H1 (cell line): ENCODE results near the gene FLCN. TPM values are rescaled to one million over a fixed set of nuclear protein-coding genes. Genes with fewer than 3 reads are reported as not detected.
A peak's percentile ranks its signal among the peaks of the same experiment; 100 is the strongest.

Source experiments
- CTCF ChIA-PET: fragments of 300-600 bp; sonication (Branson Sonifier 250); formaldehyde crosslinking; loops from one replicate; lab custom pipeline; 2021; ENCODE audit not compliant: partially characterized antibody; lab: Charles Lee
- POLR2A ChIA-PET: fragments of 300-600 bp; sonication (Branson Sonifier 250); formaldehyde crosslinking; loops from one replicate; lab custom pipeline; 2021; ENCODE audit warnings: inconsistent platforms; ENCODE audit not compliant: partially characterized antibody; lab: Charles Lee
- DNase-seq, 2 experiments: peaks; one replicate each; pipeline versions ENCODE4 v3.0.0 to v3.0.0-alpha.2; 2010 to 2022; ENCODE audit warnings: low spot score in 2 of 2, low read depth in 1 of 2, mixed read lengths in 1 of 2
- FAIRE-seq: peaks from 2 replicates; lab custom pipeline; 2011; peaks lifted over from hg19 to GRCh38; lab: Jason Lieb, UNC
- H2AFZ ChIP-seq: 2 replicates; pipeline ENCODE4 v1.8.1; 2012; ENCODE audit warnings: low read length, inconsistent platforms
- H2AK5ac ChIP-seq: 2 replicates; pipeline ENCODE4 v1.6.1; 2013; ENCODE audit warnings: low read depth, low read length
- H2BK120ac ChIP-seq: replicated peaks from 2 replicates; pipeline ENCODE3; 2013; ENCODE audit warnings: low read depth, low read length, inconsistent platforms
- H2BK12ac ChIP-seq: 2 replicates; pipeline ENCODE4 v1.6.1; 2013; ENCODE audit warnings: low read depth, low read length
- H2BK15ac ChIP-seq: 2 replicates; pipeline ENCODE4 v1.6.1; 2013; ENCODE audit warnings: low read length
- H2BK20ac ChIP-seq: 2 replicates; pipeline ENCODE4 v1.6.1; 2013; ENCODE audit warnings: low read length
- H2BK5ac ChIP-seq: 2 replicates; pipeline ENCODE4 v1.6.1; 2013; ENCODE audit warnings: low read depth, low read length
- H3K14ac ChIP-seq: 2 replicates; pipeline ENCODE4 v1.6.1; 2013; ENCODE audit warnings: inconsistent platforms; ENCODE audit not compliant: insufficient read length
- H3K18ac ChIP-seq: 2 replicates; pipeline ENCODE4 v1.6.1; 2013; ENCODE audit warnings: low read length; ENCODE audit errors: extremely low read depth
- H3K23ac ChIP-seq: 2 replicates; pipeline ENCODE4 v1.6.1; 2013; ENCODE audit warnings: inconsistent platforms; ENCODE audit not compliant: insufficient read length
- H3K23me2 ChIP-seq: 2 replicates; pipeline ENCODE4 v1.6.1; 2013; ENCODE audit warnings: low read depth, low read length
- H3K27ac ChIP-seq: 2 replicates; pipeline ENCODE4 v1.6.1; 2011; ENCODE audit warnings: low read depth, low read length, inconsistent platforms
- H3K27me3 ChIP-seq, 4 experiments: replicated peaks in 1 of 4; 1 replicate in 1 of 4; 2 replicates in 3 of 4; pipeline versions ENCODE4 v1.6.1 to v1.8.1; 2011 to 2013; ENCODE audit warnings: low read length in 3 of 4, mild to moderate bottlenecking in 3 of 4, inconsistent platforms in 2 of 4, mixed read lengths in 2 of 4, moderate library complexity in 1 of 4; ENCODE audit not compliant: control insufficient read depth in 3 of 4, insufficient read depth in 3 of 4; ENCODE audit errors: extremely low read depth in 1 of 4
- H3K36me3 ChIP-seq, 4 experiments: 2 replicates each; pipeline versions ENCODE4 v1.6.1 to v1.8.1; 2011 to 2013; ENCODE audit warnings: mild to moderate bottlenecking in 4 of 4, low read length in 3 of 4, moderate library complexity in 2 of 4, control low read depth in 1 of 4, inconsistent platforms in 1 of 4; ENCODE audit not compliant: insufficient read depth in 4 of 4, control insufficient read depth in 2 of 4
- H3K4ac ChIP-seq: replicated peaks from 2 replicates; pipeline ENCODE3; 2013; ENCODE audit warnings: low read length, low read depth, mixed read lengths, inconsistent platforms; ENCODE audit not compliant: insufficient read length
- H3K4me1 ChIP-seq, 4 experiments: replicated peaks in 1 of 4; 1 replicate in 1 of 4; 2 replicates in 3 of 4; pipeline versions ENCODE4 v1.6.1 to v1.8.1; 2011 to 2013; ENCODE audit warnings: low read length in 3 of 4, inconsistent platforms in 2 of 4, mixed read lengths in 1 of 4; ENCODE audit not compliant: insufficient read depth in 4 of 4, control insufficient read depth in 3 of 4
- H3K4me2 ChIP-seq, 2 experiments: 2 replicates each; pipeline versions ENCODE4 v1.6.1 to v1.8.1; 2011 to 2013; ENCODE audit warnings: low read depth in 2 of 2, low read length in 2 of 2, control low read depth in 1 of 2, inconsistent platforms in 1 of 2, mild to moderate bottlenecking in 1 of 2; ENCODE audit not compliant: insufficient read depth in 1 of 2
- H3K4me3 ChIP-seq, 4 experiments: fragments of 200-600, 300-600 bp in 1 of 4; sonication (generic), shearing (Covaris generic), sonication (Bioruptor Twin) in 1 of 4; 2 replicates each; pipeline versions ENCODE4 v1.5.1 to v1.8.1; 2011 to 2016; ENCODE audit warnings: low read length in 4 of 4, low read depth in 3 of 4, control low read depth in 2 of 4, inconsistent platforms in 2 of 4, mild to moderate bottlenecking in 2 of 4, mixed read lengths in 1 of 4, moderate library complexity in 1 of 4; ENCODE audit not compliant: insufficient read depth in 2 of 4; ENCODE audit errors: extremely low read depth in 1 of 4
- H3K56ac ChIP-seq: replicated peaks from 2 replicates; pipeline ENCODE3; 2013; ENCODE audit warnings: low read depth, mild to moderate bottlenecking, mixed read lengths, low read length, inconsistent platforms; ENCODE audit not compliant: insufficient read length
- H3K79me1 ChIP-seq: 2 replicates; pipeline ENCODE4 v1.6.1; 2013; ENCODE audit warnings: low read depth, low read length, control low read depth
- H3K79me2 ChIP-seq, 2 experiments: 2 replicates each; pipeline versions ENCODE4 v1.6.1 to v1.8.1; 2012 to 2013; ENCODE audit warnings: low read length in 2 of 2, mild to moderate bottlenecking in 2 of 2, inconsistent platforms in 1 of 2; ENCODE audit not compliant: insufficient read depth in 2 of 2, control insufficient read depth in 1 of 2
- H3K9ac ChIP-seq, 4 experiments: replicated peaks in 1 of 4; 1 replicate in 1 of 4; 2 replicates in 3 of 4; pipeline versions ENCODE4 v1.6.1 to v1.8.1; 2011 to 2013; ENCODE audit warnings: low read depth in 3 of 4, low read length in 3 of 4, control low read depth in 2 of 4, mild to moderate bottlenecking in 2 of 4, moderate library complexity in 2 of 4, inconsistent platforms in 1 of 4; ENCODE audit errors: extremely low read depth in 1 of 4
- H3K9me3 ChIP-seq, 2 experiments: 2 replicates each; pipeline versions ENCODE4 v1.6.1 to v1.8.1; 2012 to 2013; ENCODE audit warnings: mild to moderate bottlenecking in 2 of 2, moderate library complexity in 2 of 2, control low read depth in 1 of 2, inconsistent platforms in 1 of 2, low read depth in 1 of 2, low read length in 1 of 2, mixed read lengths in 1 of 2; ENCODE audit not compliant: insufficient read depth in 2 of 2
- H4K20me1 ChIP-seq, 2 experiments: replicated peaks in 1 of 2; 2 replicates each; pipeline versions ENCODE3 to v1.8.1; 2011 to 2013; ENCODE audit warnings: inconsistent platforms in 2 of 2, low read length in 2 of 2, mild to moderate bottlenecking in 1 of 2; ENCODE audit not compliant: insufficient read depth in 2 of 2, control insufficient read depth in 1 of 2
- H4K5ac ChIP-seq: 2 replicates; pipeline ENCODE4 v1.6.1; 2013; ENCODE audit warnings: low read length, low read depth, mixed read lengths, inconsistent platforms; ENCODE audit not compliant: insufficient read length
- H4K8ac ChIP-seq: 2 replicates; pipeline ENCODE4 v1.8.0; 2013; ENCODE audit warnings: mild to moderate bottlenecking, moderate library complexity, low read length, inconsistent platforms; ENCODE audit not compliant: insufficient read depth; ENCODE audit errors: extremely low read depth
- H4K91ac ChIP-seq: replicated peaks from 2 replicates; pipeline ENCODE3; 2013; ENCODE audit warnings: low read length, mixed read lengths, inconsistent platforms; ENCODE audit not compliant: insufficient read length
- CREB1 ChIP-seq: IDR thresholded peaks from 2 replicates; pipeline ENCODE4 v1.6.1; 2012; ENCODE audit warnings: inconsistent platforms
- EP300 ChIP-seq, 2 experiments: IDR thresholded peaks; 1 replicate in 1 of 2; 2 replicates in 1 of 2; pipeline ENCODE4 v1.6.1; 2011 to 2012; ENCODE audit warnings: low read depth in 2 of 2, low read length in 2 of 2, mild to moderate bottlenecking in 2 of 2, borderline replicate concordance in 1 of 2, inconsistent platforms in 1 of 2, moderate library complexity in 1 of 2
- HDAC6 ChIP-seq: IDR thresholded peaks from one replicate; pipeline ENCODE4 v1.7.1; 2012; ENCODE audit warnings: low read depth, mild to moderate bottlenecking, inconsistent platforms, low read length, moderate library complexity
- PHF8 ChIP-seq: fragments of 200-600 bp; sonication (generic); conservative IDR thresholded peaks from 2 replicates; pipeline ENCODE4 v1.7.1; 2012; ENCODE audit warnings: low read depth, mild to moderate bottlenecking, inconsistent platforms, low read length, moderate library complexity
- WGBS, 2 experiments: shearing (Covaris generic) in 1 of 2; methylation state at CpG; one replicate each; pipeline versions ENCODE4 v1.1.6 to v1.1.7; 2013 to 2015; ENCODE audit warnings: low lambda C conversion rate in 2 of 2, mixed read lengths in 2 of 2, inconsistent platforms in 1 of 2, low coverage in 1 of 2, missing lambda C conversion rate in 1 of 2; ENCODE audit not compliant: insufficient replicate concordance in 2 of 2, insufficient coverage in 1 of 2, insufficient read length in 1 of 2; ENCODE audit errors: extremely low coverage in 1 of 2, missing lambda C conversion rate in 1 of 2; 5-methylcytosine and 5-hydroxymethylcytosine counted together
- polyA plus RNA-seq, 7 experiments: library from polyadenylated mRNA; depleted of rRNA in 3 of 7; stranded (reverse) in 5 of 7; unstranded in 2 of 7; fragments of >200 nt in 5 of 7; fragments of 200-250 nt in 2 of 7; gene quantifications; 1 replicate in 5 of 7; 2 replicates in 1 of 7; 4 replicates in 1 of 7; pipeline versions ENCODE4 v1.2.1 to v1.2.3, GENCODE V29; 2011 to 2013; ENCODE audit warnings: missing spikeins in 2 of 7, mixed read lengths in 2 of 7
- total RNA-seq: library from RNA; stranded (reverse); fragmentation: NEBNext Ultra II Directional; extraction: Animal tissue kit (Norgen Biotek cat#: 25700); gene quantifications from 2 replicates; pipeline ENCODE4 v1.2.1, GENCODE V29; 2021
- TF ChIP-seq, protein P1 (sequence below), 3 experiments: IDR thresholded peaks; 1 replicate in 2 of 3; 2 replicates in 1 of 3; pipeline versions ENCODE4 v1.5.1 to v1.6.1; 2011; ENCODE audit warnings: low read length in 3 of 3, mild to moderate bottlenecking in 3 of 3, inconsistent platforms in 2 of 3, low read depth in 1 of 3, moderate library complexity in 1 of 3; ENCODE audit not compliant: insufficient read depth in 1 of 3; ENCODE audit errors: control extremely low read depth in 1 of 3

The FLCN gene
- total and polyA plus RNA-seq, 2 of the 8 experiments (the other 6 are each of a cell fraction or from before 2014, with no cell fraction given) = 15.6 to 34.6 TPM

- H3K4me1 ChIP-seq = no peaks in the 10 kb centered on the region; a peak in 1 of 7 replicates
- H4K8ac ChIP-seq = no peak overlapping the region
- no peak overlapping the region for H3K14ac ChIP-seq
- POLR2A ChIA-PET = interaction anchor here (0.8 to 1.0 kb wide), 2 partner anchors 11 to 64 kb away, joined by 3 to 5 read pairs; no protein-coding TSS in a partner anchor
- H3K23me2 ChIP-seq = no peaks in the 10 kb centered on the region
- WGBS, 2 experiments = 93% methylated on average over 16 of the region's 16 CpGs; no CpG with 5 or more reads in 1 of the 2 experiments
- no peak overlapping the region for H3K23ac ChIP-seq
- H2BK20ac ChIP-seq = no peak overlapping the region
- no peak overlapping the region for H3K4me2 ChIP-seq
- H3K36me3 ChIP-seq = peaks cover 16 to 67% (median 52%) of the 10 kb centered on the region in 4 experiments; a peak in 7 of 8 replicates
- no peak overlapping the region for H3K4ac ChIP-seq
- FAIRE-seq (no peak), DNase-seq (no peak)
- H2BK120ac ChIP-seq = no peak overlapping the region
- no peak overlapping the region for H2BK12ac ChIP-seq
- H3K9me3 ChIP-seq = no peaks in the 10 kb centered on the region
- H2AK5ac ChIP-seq = no peak overlapping the region
- H2BK15ac ChIP-seq = no peak overlapping the region
- no peaks in the 10 kb centered on the region; the same call in 1 of the 2 replicates for H3K79me1 ChIP-seq
- H4K91ac ChIP-seq = no peak overlapping the region
- H3K79me2 ChIP-seq = no peaks in the 10 kb centered on the region; a peak in 1 of 4 replicates
- H4K20me1 ChIP-seq = peaks cover 2 to 8% of the 10 kb centered on the region in 2 experiments
- H2BK5ac ChIP-seq = no peak overlapping the region
- H3K27ac ChIP-seq = no peak overlapping the region
- H3K4me3 ChIP-seq = no peak overlapping the region
- no peak overlapping the region for H3K18ac ChIP-seq
- H3K27me3 ChIP-seq = no peaks in the 10 kb centered on the region
- no peak overlapping the region for H2AFZ ChIP-seq
- H3K56ac ChIP-seq = no peak overlapping the region
- CTCF ChIA-PET = interaction anchor here (2.9 kb wide), 1 partner anchor 74 kb away, joined by 11 read pairs; no protein-coding TSS in a partner anchor
- TF ChIP-seq HDAC6 = no peak
- TF ChIP-seq, protein P1, sequence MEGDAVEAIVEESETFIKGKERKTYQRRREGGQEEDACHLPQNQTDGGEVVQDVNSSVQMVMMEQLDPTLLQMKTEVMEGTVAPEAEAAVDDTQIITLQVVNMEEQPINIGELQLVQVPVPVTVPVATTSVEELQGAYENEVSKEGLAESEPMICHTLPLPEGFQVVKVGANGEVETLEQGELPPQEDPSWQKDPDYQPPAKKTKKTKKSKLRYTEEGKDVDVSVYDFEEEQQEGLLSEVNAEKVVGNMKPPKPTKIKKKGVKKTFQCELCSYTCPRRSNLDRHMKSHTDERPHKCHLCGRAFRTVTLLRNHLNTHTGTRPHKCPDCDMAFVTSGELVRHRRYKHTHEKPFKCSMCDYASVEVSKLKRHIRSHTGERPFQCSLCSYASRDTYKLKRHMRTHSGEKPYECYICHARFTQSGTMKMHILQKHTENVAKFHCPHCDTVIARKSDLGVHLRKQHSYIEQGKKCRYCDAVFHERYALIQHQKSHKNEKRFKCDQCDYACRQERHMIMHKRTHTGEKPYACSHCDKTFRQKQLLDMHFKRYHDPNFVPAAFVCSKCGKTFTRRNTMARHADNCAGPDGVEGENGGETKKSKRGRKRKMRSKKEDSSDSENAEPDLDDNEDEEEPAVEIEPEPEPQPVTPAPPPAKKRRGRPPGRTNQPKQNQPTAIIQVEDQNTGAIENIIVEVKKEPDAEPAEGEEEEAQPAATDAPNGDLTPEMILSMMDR (IDR thresholded peaks at IDR 0.05; ENCODE audit: control extremely low read depth in 1 of 3, insufficient read depth in 1 of 3, low read depth in 1 of 3, low read length in 3 of 3) = peak in 2 of 3 experiments; percentile 42 to 50; a peak in 2 of 4 replicates
- no peak for TF ChIP-seq EP300 (IDR thresholded peaks at IDR 0.05; ENCODE audit: borderline replicate concordance in 1 of 2, low read depth in 2 of 2, low read length in 2 of 2)
- no peak for TF ChIP-seq PHF8
- TF ChIP-seq CREB1 = no peak
- no peak overlapping the region for H3K9ac ChIP-seq
- no peak overlapping the region for H4K5ac ChIP-seq
These were observed 20.2 kb downstream of the FLCN start for GRCh38 chr17:17216776-17217175.
